HG03520 (cell line): ENCODE measurements around the gene MYOM3.

Experiments used
- ATAC-seq: cut with Tn5 transposase; IDR thresholded peaks from one replicate; pipeline ENCODE4 v1.9.1; 2021; ENCODE audit warnings: mild to moderate bottlenecking, moderate library complexity; ENCODE audit not compliant: unreplicated experiment

The MYOM3 gene

GRCh38 chr1:24111996-24112779 lies at the start of gene MYOM3:
MYOM3 (minus strand) TSS chr1:24112135; CDS start chr1:24108636, 3,499 bp downstream.
- ATAC-seq: no peak

- ATAC-seq: no peak
These were observed 49.3 kb upstream of the MYOM3 start for GRCh38 chr1:24161270-24161669.

- ATAC-seq: no peak
These were observed 47.4 kb upstream of the MYOM3 start for GRCh38 chr1:24159366-24159765.

GRCh38 chr1:24157918-24158481 lies 46.1 kb upstream of the MYOM3 start:
- ATAC-seq: no peak

- ATAC-seq: no peak
These were observed 44.8 kb upstream of the MYOM3 start for GRCh38 chr1:24156542-24157260.

- ATAC-seq: no peak
These were observed 43.3 kb upstream of the MYOM3 start for GRCh38 chr1:24155011-24155782.

- ATAC-seq: no peak
These were observed 42.3 kb upstream of the MYOM3 start for GRCh38 chr1:24154215-24154614.

- ATAC-seq: no peak
These were observed 40.9 kb upstream of the MYOM3 start for GRCh38 chr1:24152631-24153494.

GRCh38 chr1:24151175-24151533 lies 39.2 kb upstream of the MYOM3 start:
- no peak for ATAC-seq

GRCh38 chr1:24150234-24151174 lies 38.6 kb upstream of the MYOM3 start:
- no peak for ATAC-seq

GRCh38 chr1:24149866-24150233 lies 37.9 kb upstream of the MYOM3 start:
- no peak for ATAC-seq

GRCh38 chr1:24147816-24148215 lies 35.9 kb upstream of the MYOM3 start:
- no peak for ATAC-seq

- ATAC-seq: no peak
These were observed 35.3 kb upstream of the MYOM3 start for GRCh38 chr1:24147194-24147593.

GRCh38 chr1:24142546-24143534 lies 30.9 kb upstream of the MYOM3 start, which contains the start of gene IL22RA1:
IL22RA1 (minus strand) TSS chr1:24143140; CDS start chr1:24143082, 58 bp downstream.
- ATAC-seq: no peak

- no peak for ATAC-seq
These were observed 29.5 kb upstream of the MYOM3 start for GRCh38 chr1:24141311-24141997.

GRCh38 chr1:24140741-24141181 lies 28.8 kb upstream of the MYOM3 start:
- no peak for ATAC-seq

GRCh38 chr1:24139841-24140425 lies 28.0 kb upstream of the MYOM3 start:
- ATAC-seq: no peak
